Natural killer cell (primary cell): ENCODE results near the gene COL1A2. TPM values are rescaled to one million over a fixed set of nuclear protein-coding genes. Genes with fewer than 3 reads are reported as not detected.

Experiments
- ATAC-seq, 3 donors: fragments of 150-1000 bp in 2 of 3; fragments of 200-7000 bp in 1 of 3; cut with Tn5 transposase; 1 replicate in 1 of 3; 2 replicates in 2 of 3; pipeline ENCODE4 v1.10.0; 2021; ENCODE audit warnings: mild to moderate bottlenecking in 2 of 3, moderate library complexity in 2 of 3
- DNase-seq, 2 donors: peaks; one replicate each; pipeline versions ENCODE4 v3.0.0 to v3.0.0-alpha.2; 2013 to 2021; ENCODE audit warnings: mixed read lengths in 1 of 2
- H3K27ac ChIP-seq: one replicate; pipeline ENCODE4 v1.5.1; 2013; ENCODE audit warnings: mild to moderate bottlenecking, low read length
- H3K27me3 ChIP-seq: one replicate; pipeline ENCODE4 v1.6.1; 2013; ENCODE audit warnings: low read length; ENCODE audit not compliant: control insufficient read depth, insufficient read depth
- H3K36me3 ChIP-seq: one replicate; pipeline ENCODE4 v1.6.1; 2013; ENCODE audit warnings: low read length; ENCODE audit not compliant: control insufficient read depth, insufficient read depth
- H3K4me1 ChIP-seq: one replicate; pipeline ENCODE4 v1.6.1; 2013; ENCODE audit warnings: low read length; ENCODE audit not compliant: control insufficient read depth, insufficient read depth
- H3K4me3 ChIP-seq: one replicate; pipeline ENCODE4 v1.5.1; 2013; ENCODE audit warnings: low read length
- H3K9me3 ChIP-seq: one replicate; pipeline ENCODE4 v1.6.1; 2013; ENCODE audit warnings: low read length; ENCODE audit not compliant: control insufficient read depth, insufficient read depth
- H3K27ac Mint-ChIP-seq, 2 donors: one replicate each; pipeline ENCODE4 v1.8.0; 2022; ENCODE audit warnings: mild to moderate bottlenecking in 2 of 2, mixed read lengths in 2 of 2, moderate library complexity in 1 of 2
- H3K27me3 Mint-ChIP-seq, 2 donors: one replicate each; pipeline ENCODE4 v1.8.0; 2022; ENCODE audit warnings: low read depth in 2 of 2, mixed read lengths in 2 of 2
- H3K36me3 Mint-ChIP-seq: one replicate; pipeline ENCODE4 v1.8.0; 2022; ENCODE audit warnings: mixed read lengths
- H3K4me1 Mint-ChIP-seq, 2 donors: one replicate each; pipeline ENCODE4 v1.8.0; 2022; ENCODE audit warnings: mixed read lengths in 2 of 2
- H3K4me3 Mint-ChIP-seq: one replicate; pipeline ENCODE4 v1.8.0; 2022; ENCODE audit warnings: mild to moderate bottlenecking, moderate library complexity, mixed read lengths
- H3K9me3 Mint-ChIP-seq, 2 donors: one replicate each; pipeline ENCODE4 v1.8.0; 2022; ENCODE audit warnings: mixed read lengths in 2 of 2
- CTCF ChIP-seq: fragments of 200-600 bp; IDR thresholded peaks from one replicate; pipeline ENCODE4 v1.8.0; 2022; ENCODE audit warnings: antibody characterized with exemption
- WGBS: methylation state at CpG from one replicate; pipeline ENCODE4 v1.1.7; 2013; ENCODE audit warnings: missing lambda C conversion rate; ENCODE audit not compliant: insufficient coverage; 5-methylcytosine and 5-hydroxymethylcytosine counted together
- intact Hi-C: fragments of 100-400 bp; cut with micrococcal nuclease; formaldehyde crosslinking; loops from one replicate; pipeline ENCODE4 v1.14.2; 2022
- total RNA-seq, 4 donors: library from RNA; stranded (reverse); fragments of 120-200 nt in 1 of 4; gene quantifications; one replicate each; pipeline versions ENCODE4 v1.2.3 to v1.2.4, GENCODE V29; 2013 to 2022

Gene COL1A2
- total RNA-seq, 3 donors from 2014 or later (not counting 1 experiment from before 2014, with no cell fraction given), result not detected

GRCh38 chr7:94414980-94415379, 20.3 kb downstream of the COL1A2 start:
- Histone ChIP-seq H3K9me3 (no peaks in the 10 kb centered on the region), H3K27ac (no peak overlapping the region), H3K27me3 (no peaks in the 10 kb centered on the region), H3K36me3 (no peaks in the 10 kb centered on the region), H3K4me3 (no peak overlapping the region), H3K4me1 (no peaks in the 10 kb centered on the region)
- Mint-ChIP-seq H3K4me1 (no peaks in the 10 kb centered on the region), H3K36me3 (no peaks in the 10 kb centered on the region), H3K9me3 (no peaks in the 10 kb centered on the region), H3K27me3 (peaks cover 8 to 18% of the 10 kb centered on the region in 2 donors), H3K27ac (no peak overlapping the region), H3K4me3 (no peak overlapping the region)
- intact Hi-C loops, result no loop called here
- DNase-seq, result no peak
- TF ChIP-seq CTCF, result no peak
- no peak for ATAC-seq

DNA sequence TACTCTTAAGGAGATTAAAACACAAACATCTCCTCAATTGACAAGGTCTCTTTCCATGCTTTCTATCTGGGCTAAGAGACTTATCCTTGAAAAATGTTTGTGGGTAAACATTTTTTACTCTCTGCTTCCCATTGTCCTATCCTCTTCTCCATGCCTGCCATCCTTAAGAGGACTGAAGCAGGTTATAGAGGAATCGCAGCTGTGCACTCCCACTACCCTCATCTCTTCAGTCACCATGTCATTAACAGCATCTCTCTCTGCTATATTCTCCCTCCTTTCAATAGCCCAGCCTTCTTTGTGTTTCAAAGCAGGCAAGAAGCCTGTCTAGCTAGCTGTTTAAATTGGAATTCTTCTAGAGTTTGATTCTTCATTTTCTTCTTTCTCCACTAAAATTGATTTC, 22.6 kb downstream of the COL1A2 start:
- Mint-ChIP-seq H3K27me3 (peaks cover 5 to 23% of the 10 kb centered on the region in 2 donors), H3K9me3 (no peaks in the 10 kb centered on the region), H3K36me3 (no peaks in the 10 kb centered on the region), H3K4me3 (no peak overlapping the region), H3K27ac (no peak overlapping the region), H3K4me1 (no peaks in the 10 kb centered on the region)
- no peak for TF ChIP-seq CTCF
- H3K9me3 ChIP-seq, result no peaks in the 10 kb centered on the region
- 100% methylated on average over 1 of the region's 1 CpG for WGBS
- H3K4me3 ChIP-seq, result no peak overlapping the region
- peaks cover 3% of the 10 kb centered on the region for H3K27me3 ChIP-seq
- intact Hi-C loops, result no loop called here
- H3K27ac ChIP-seq, result no peak overlapping the region
- H3K4me1 ChIP-seq, result no peaks in the 10 kb centered on the region
- no peak for DNase-seq
- no peak for ATAC-seq
- no peaks in the 10 kb centered on the region for H3K36me3 ChIP-seq

DNA sequence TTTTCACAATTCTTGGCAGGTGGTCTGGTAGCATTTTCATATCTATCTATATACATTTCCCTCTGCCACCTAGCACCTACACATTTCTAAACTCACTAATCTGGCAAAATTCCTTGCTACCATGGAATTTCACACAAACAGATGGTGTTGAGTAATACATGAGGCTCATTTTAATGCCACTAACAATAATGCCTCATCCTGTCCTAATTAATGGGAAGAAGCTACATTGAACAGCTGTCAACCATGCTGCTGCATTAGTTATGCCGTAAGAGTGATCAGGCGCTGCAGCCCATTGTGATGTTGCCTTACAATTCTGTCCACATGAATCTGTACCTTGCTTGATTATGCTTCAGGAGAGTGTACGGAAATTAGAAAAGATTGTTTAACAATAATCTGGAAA, 23.2 kb downstream of the COL1A2 start:
- Mint-ChIP-seq H3K27me3 (peaks cover 5 to 23% of the 10 kb centered on the region in 2 donors), H3K9me3 (no peaks in the 10 kb centered on the region), H3K4me3 (no peak overlapping the region), H3K27ac (no peak overlapping the region), H3K36me3 (no peaks in the 10 kb centered on the region), H3K4me1 (no peaks in the 10 kb centered on the region)
- 94% methylated on average over 3 of the region's 3 CpGs for WGBS
- DNase-seq, result no peak
- Histone ChIP-seq H3K36me3 (no peaks in the 10 kb centered on the region), H3K27me3 (peaks cover 3% of the 10 kb centered on the region), H3K4me1 (no peaks in the 10 kb centered on the region), H3K4me3 (no peak overlapping the region), H3K27ac (no peak overlapping the region), H3K9me3 (no peaks in the 10 kb centered on the region)
- intact Hi-C loops, result no loop called here
- TF ChIP-seq CTCF, result no peak
- no peak for ATAC-seq

GRCh38 chr7:94418851-94419250, 24.2 kb downstream of the COL1A2 start:
- Mint-ChIP-seq H3K4me3 (no peak overlapping the region), H3K27me3 (peaks cover 9 to 23% of the 10 kb centered on the region in 2 donors), H3K36me3 (no peaks in the 10 kb centered on the region), H3K9me3 (no peaks in the 10 kb centered on the region), H3K27ac (no peak overlapping the region), H3K4me1 (no peaks in the 10 kb centered on the region)
- intact Hi-C loops, result no loop called here
- Histone ChIP-seq H3K27me3 (peaks cover 3% of the 10 kb centered on the region), H3K36me3 (no peaks in the 10 kb centered on the region), H3K9me3 (no peaks in the 10 kb centered on the region), H3K4me3 (no peak overlapping the region), H3K4me1 (no peaks in the 10 kb centered on the region), H3K27ac (no peak overlapping the region)
- no peak for ATAC-seq
- TF ChIP-seq CTCF, result no peak
- WGBS, result 53% methylated on average over 5 of the region's 5 CpGs
- no peak for DNase-seq
